Heart right ventricle (tissue), 16 donors: Measurements from ENCODE around the gene DFFB. TPM values are rescaled to one million over a fixed set of nuclear protein-coding genes. Genes with fewer than 3 reads are reported as not detected.

Source experiments
- ATAC-seq, 8 donors: fragments of 200-7000 bp; cut with Tn5 transposase; one replicate each; pipeline ENCODE4 v1.9.1; 2020; ENCODE audit warnings: mild to moderate bottlenecking in 8 of 8, moderate library complexity in 8 of 8, moderate number of reproducible peaks in 1 of 8
- DNase-seq, 2 donors: peaks; one replicate each; pipeline ENCODE4 v3.0.0-alpha.2; 2020
- H3K27ac ChIP-seq, 10 donors: fragments of 200-600 bp; sonication (generic) in 2 of 10; one replicate each; pipeline versions ENCODE4 v1.5.0 to v1.8.0; 2020 to 2022; ENCODE audit warnings: mild to moderate bottlenecking in 3 of 10
- H3K27me3 ChIP-seq, 7 donors: fragments of 200-600 bp; one replicate each; pipeline ENCODE4 v1.8.0; 2021 to 2022; ENCODE audit warnings: mild to moderate bottlenecking in 2 of 7
- H3K36me3 ChIP-seq, 9 donors: fragments of 200-600 bp; sonication (generic) in 1 of 9; one replicate each; pipeline versions ENCODE4 v1.5.0 to v1.8.0; 2020 to 2022; ENCODE audit warnings: mild to moderate bottlenecking in 2 of 9
- H3K4me1 ChIP-seq, 9 donors: fragments of 200-600 bp; sonication (generic) in 1 of 9; one replicate each; pipeline versions ENCODE4 v1.5.0 to v1.8.0; 2020 to 2022; ENCODE audit warnings: mild to moderate bottlenecking in 4 of 9
- H3K4me3 ChIP-seq, 10 donors: fragments of 200-600 bp; sonication (generic) in 2 of 10; one replicate each; pipeline versions ENCODE4 v1.5.0 to v1.8.0; 2020 to 2022; ENCODE audit warnings: mild to moderate bottlenecking in 7 of 10, moderate library complexity in 2 of 10
- H3K9me3 ChIP-seq, 11 donors: fragments of 200-600 bp in 10 of 11; sonication (generic) in 2 of 11; one replicate each; pipeline versions ENCODE4 v1.5.0 to v1.8.0; 2013 to 2022; ENCODE audit warnings: mild to moderate bottlenecking in 2 of 11, control low read depth in 1 of 11, moderate library complexity in 1 of 11
- WGBS, 2 donors: extraction: QIAGEN DNeasy Blood & Tissue Kit; methylation state at CpG; one replicate each; pipeline ENCODE4 v1.1.7; 2013; ENCODE audit warnings: inconsistent platforms in 1 of 2; 5-methylcytosine and 5-hydroxymethylcytosine counted together
- intact Hi-C, 10 donors: fragments of 100-400 bp; cut with DNase I; formaldehyde crosslinking; loops; one replicate each; pipeline versions ENCODE4 v1.11.1 to v1.14.2; 2022
- polyA plus RNA-seq, 2 donors: library from polyadenylated mRNA; stranded (reverse); fragments of 200-250 nt; gene quantifications; one replicate each; pipeline ENCODE4 v1.2.3, GENCODE V29; 2013
- total RNA-seq, 10 donors: library from RNA; stranded (reverse); fragmentation: NEBNext Ultra II Directional in 3 of 10; extraction: Animal tissue kit (Norgen Biotek cat#: 25700) in 3 of 10; gene quantifications; one replicate each; pipeline versions ENCODE4 v1.2.1 to v1.2.4, GENCODE V29; 2021 to 2023
- TF ChIP-seq, protein P1 (sequence below), 9 donors: fragments of 200-600 bp; sonication (generic) in 2 of 9; IDR thresholded peaks; one replicate each; pipeline versions ENCODE4 v1.5.0 to v1.8.0; 2021 to 2022; ENCODE audit warnings: antibody characterized with exemption in 9 of 9, mild to moderate bottlenecking in 5 of 9, moderate library complexity in 1 of 9
- donor health status: Arrhythmogenic right ventricular cardiomyopathy.
- donor health status: ischemic (EF 13 %, LVEDD 7.1; RV severe dilation, severe dysfunction).
- donor health status: healthy with polysubstance abuse.
- donor health status: DM: no; HTN: yes; CAD: no.
- donor health status: DM: no; HTN: no; CAD: no.
- donor health status: ischemic (EF 25% LVEDD 6.9; RV normal size, moderate dysfunction).
- donor health status: ischemic (EF 25% LVEDD 5.7; RV mildly dilated, moderate dysfunction).
- donor health status: healthy.
- donor health status: DM: yes; HTN: yes; CAD: no.
- donor health status: Ischemic cardiomyopathy.
- donor health status: ischemic (EF 35%, LVEDD 5.7; RV mildly dilated, moderate dysfunction).
- donor health status: nonischemic (EF 11% LVEDD 7.7; RV severe dilation, severe dysfunction).
- donor health status: DM: yes; HTN: yes; CAD: no.
- donor health status: PGD.
- donor health status: ischemic (EF 29% LVEDD 5.4; RV normal size, mild dysfunction).
- donor health status: nonischemic (EF 23%, LVEDD 6.1; RV moderate dilation, normal function).

DFFB gene
- total and polyA plus RNA-seq, 12 donors, result 1.2 to 7.9 (median 2.3) TPM

DNA sequence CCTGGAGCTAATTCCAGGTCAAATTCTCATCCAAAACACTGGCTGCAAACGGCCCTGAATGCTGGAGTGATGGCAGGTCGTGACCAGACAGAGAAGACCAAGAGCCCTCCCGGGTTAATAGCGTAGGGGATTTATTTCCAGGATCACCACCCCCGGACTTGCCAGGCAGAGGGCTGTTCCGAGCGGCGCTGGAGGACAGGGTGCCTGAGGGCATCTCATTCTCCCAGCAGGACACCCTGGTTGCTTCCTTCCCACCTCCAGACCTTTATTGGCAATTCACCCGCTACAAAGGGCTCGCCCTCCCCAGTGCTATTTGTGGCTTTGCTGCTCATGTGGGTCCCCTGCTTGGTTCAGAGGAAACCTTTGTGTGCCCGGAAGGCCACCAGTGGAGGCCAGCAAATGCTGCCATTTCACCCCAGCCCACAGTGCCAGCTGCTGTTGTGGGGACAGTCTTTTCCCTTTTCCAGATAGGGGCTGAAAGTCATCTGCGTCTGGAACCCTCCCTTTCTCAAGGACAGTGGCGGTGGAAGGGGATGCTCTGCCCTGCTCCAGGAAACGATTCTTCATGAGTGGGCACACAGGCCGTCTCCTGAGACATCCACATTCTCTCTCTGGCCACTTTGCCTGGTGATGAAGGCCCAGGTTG lies 61.8 kb downstream of the DFFB start:
- H3K27ac ChIP-seq, result no peak overlapping the region
- no peak for DNase-seq
- TF ChIP-seq, protein P1, sequence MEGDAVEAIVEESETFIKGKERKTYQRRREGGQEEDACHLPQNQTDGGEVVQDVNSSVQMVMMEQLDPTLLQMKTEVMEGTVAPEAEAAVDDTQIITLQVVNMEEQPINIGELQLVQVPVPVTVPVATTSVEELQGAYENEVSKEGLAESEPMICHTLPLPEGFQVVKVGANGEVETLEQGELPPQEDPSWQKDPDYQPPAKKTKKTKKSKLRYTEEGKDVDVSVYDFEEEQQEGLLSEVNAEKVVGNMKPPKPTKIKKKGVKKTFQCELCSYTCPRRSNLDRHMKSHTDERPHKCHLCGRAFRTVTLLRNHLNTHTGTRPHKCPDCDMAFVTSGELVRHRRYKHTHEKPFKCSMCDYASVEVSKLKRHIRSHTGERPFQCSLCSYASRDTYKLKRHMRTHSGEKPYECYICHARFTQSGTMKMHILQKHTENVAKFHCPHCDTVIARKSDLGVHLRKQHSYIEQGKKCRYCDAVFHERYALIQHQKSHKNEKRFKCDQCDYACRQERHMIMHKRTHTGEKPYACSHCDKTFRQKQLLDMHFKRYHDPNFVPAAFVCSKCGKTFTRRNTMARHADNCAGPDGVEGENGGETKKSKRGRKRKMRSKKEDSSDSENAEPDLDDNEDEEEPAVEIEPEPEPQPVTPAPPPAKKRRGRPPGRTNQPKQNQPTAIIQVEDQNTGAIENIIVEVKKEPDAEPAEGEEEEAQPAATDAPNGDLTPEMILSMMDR (IDR thresholded peaks at IDR 0.05), result no peak
- WGBS, 2 donors, result 80 to 81% methylated on average over 15 of the region's 15 CpGs
- H3K36me3 ChIP-seq, result no peaks in the 10 kb centered on the region
- H3K9me3 ChIP-seq, result no peaks in the 10 kb centered on the region
- intact Hi-C loops, result loop anchor here in 3 of 10 donors (10.0 kb wide), 4 partner anchors 736 to 1826 kb away; partner anchors contain the start of gene AJAP1 (in 1 of the 3)
- H3K4me3 ChIP-seq, result no peak overlapping the region
- no peak for ATAC-seq
- no peaks in the 10 kb centered on the region for H3K4me1 ChIP-seq
- peaks cover 0 to 61% (median 41%) of the 10 kb centered on the region in 7 donors for H3K27me3 ChIP-seq

DNA sequence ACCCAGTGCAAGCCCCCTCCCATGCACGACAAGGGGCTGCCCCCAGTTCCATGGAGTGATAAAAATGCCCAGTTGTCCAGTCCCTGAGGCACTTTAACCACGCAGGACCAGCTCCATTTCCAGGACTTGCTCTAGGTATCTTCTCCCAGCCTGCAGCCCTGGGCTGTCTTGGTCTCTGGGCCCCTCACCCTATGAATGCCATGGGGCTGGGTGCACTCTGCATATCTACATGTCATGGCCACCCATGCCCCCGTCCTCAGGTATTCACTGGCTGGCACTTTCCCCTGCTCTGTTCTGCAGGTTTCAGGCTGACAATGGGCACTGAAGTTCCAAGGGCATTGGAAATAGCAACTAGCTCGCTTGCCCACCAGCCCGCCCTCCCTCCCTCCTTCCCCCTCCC lies 62.4 kb downstream of the DFFB start:
- no peaks in the 10 kb centered on the region for H3K36me3 ChIP-seq
- TF ChIP-seq, protein P1 (IDR thresholded peaks at IDR 0.05), result no peak
- H3K4me1 ChIP-seq, result no peaks in the 10 kb centered on the region
- intact Hi-C loops, result loop anchor here in 3 of 10 donors (10.0 kb wide), 4 partner anchors 735 to 1825 kb away; partner anchors contain the start of gene AJAP1 (in 1 of the 3)
- ATAC-seq, result no peak
- no peak for DNase-seq
- H3K27me3 ChIP-seq, result peaks cover 0 to 65% (median 47%) of the 10 kb centered on the region in 7 donors
- no peak overlapping the region for H3K27ac ChIP-seq
- no peaks in the 10 kb centered on the region for H3K9me3 ChIP-seq
- whole genome bisulfite sequencing, 2 donors, result 64 to 74% methylated on average over 5 of the region's 5 CpGs
- H3K4me3 ChIP-seq, result no peak overlapping the region

DNA sequence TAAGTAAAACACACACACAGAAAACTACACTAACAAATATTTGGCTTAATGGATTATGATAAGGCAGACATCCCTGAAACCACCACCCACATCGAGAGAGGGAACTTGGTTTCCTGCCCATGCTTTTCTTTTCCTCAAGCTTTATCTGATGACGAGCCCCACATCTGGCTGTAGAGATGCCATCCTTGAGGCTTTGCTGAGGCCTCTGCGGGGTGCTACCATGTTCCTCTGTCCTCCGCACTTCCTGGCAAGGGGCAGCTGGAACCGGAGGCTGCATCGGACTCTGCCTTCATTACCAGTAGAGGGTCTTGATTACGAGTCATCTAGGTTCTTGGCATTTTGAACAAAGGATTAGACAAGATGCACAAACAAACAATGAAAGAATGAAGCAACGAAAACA lies 64.5 kb downstream of the DFFB start:
- no peak overlapping the region for H3K27ac ChIP-seq
- DNase-seq, result no peak
- H3K27me3 ChIP-seq, result peaks cover 0 to 74% (median 57%) of the 10 kb centered on the region in 7 donors

DNA sequence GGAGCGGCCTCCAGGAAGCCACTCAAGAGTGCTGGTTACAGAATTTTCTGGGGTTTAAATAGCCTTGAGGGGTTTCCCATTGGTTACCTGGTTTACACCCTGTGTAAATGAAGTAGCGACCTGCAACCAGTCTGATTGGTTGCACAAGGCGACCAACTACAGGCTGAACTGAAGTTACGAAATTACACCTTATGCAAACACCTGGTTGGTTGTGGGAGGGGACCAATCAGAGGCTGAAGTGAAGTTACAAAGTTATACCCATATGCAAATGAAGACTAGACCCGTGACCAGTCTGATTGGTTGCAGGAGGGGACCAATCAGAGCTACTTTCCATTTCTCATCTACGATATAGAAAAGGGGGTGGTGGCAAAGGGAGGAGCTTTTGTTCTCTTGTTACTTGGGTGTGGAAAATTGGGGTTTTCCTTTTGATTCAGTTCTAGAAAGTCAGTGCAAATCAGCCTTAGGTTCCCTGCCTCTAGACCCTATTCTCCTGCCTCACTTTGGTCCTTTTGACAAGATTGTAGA lies 65.0 kb downstream of the DFFB start:
- ATAC-seq (no peak), DNase-seq (no peak)
- H3K36me3 ChIP-seq, result no peaks in the 10 kb centered on the region
- intact Hi-C loops, result no loop called here
- H3K4me1 ChIP-seq, result no peaks in the 10 kb centered on the region
- no peaks in the 10 kb centered on the region for H3K9me3 ChIP-seq
- TF ChIP-seq, protein P1 (IDR thresholded peaks at IDR 0.05), result no peak
- 79 to 88% methylated on average over 6 of the region's 6 CpGs for WGBS, 2 donors
- H3K27ac ChIP-seq, result no peak overlapping the region
- H3K27me3 ChIP-seq, result peaks cover 0 to 69% (median 52%) of the 10 kb centered on the region in 7 donors
- H3K4me3 ChIP-seq, result no peak overlapping the region

More for the DNA sequence above, 64.5 kb downstream of the DFFB start:
- 72 to 73% methylated on average over 8 of the region's 8 CpGs for WGBS, 2 donors
- H3K9me3 ChIP-seq, result no peaks in the 10 kb centered on the region
- intact Hi-C loops, result no loop called here
- ATAC-seq, result no peak
- no peak overlapping the region for H3K4me3 ChIP-seq
- TF ChIP-seq, protein P1 (IDR thresholded peaks at IDR 0.05), result no peak
- H3K36me3 ChIP-seq, result no peaks in the 10 kb centered on the region
- no peaks in the 10 kb centered on the region for H3K4me1 ChIP-seq
